Occipital lobe (tissue), 2 donors: Measurements from ENCODE around the gene GABRB2. TPM values are rescaled to one million over a fixed set of nuclear protein-coding genes. Genes with fewer than 3 reads are reported as not detected.

Source experiments
- DNase-seq: peaks from one replicate; lab custom pipeline; 2025; lab: John Stamatoyannopoulos, UW
- total RNA-seq: library from RNA; depleted of rRNA; stranded (reverse); fragments of >200 nt; gene quantifications from one replicate; pipeline ENCODE4 v1.2.3, GENCODE V29; 2014

GABRB2 gene
- total RNA-seq, 1 donor from 2014 or later: 98.1 TPM

DNA sequence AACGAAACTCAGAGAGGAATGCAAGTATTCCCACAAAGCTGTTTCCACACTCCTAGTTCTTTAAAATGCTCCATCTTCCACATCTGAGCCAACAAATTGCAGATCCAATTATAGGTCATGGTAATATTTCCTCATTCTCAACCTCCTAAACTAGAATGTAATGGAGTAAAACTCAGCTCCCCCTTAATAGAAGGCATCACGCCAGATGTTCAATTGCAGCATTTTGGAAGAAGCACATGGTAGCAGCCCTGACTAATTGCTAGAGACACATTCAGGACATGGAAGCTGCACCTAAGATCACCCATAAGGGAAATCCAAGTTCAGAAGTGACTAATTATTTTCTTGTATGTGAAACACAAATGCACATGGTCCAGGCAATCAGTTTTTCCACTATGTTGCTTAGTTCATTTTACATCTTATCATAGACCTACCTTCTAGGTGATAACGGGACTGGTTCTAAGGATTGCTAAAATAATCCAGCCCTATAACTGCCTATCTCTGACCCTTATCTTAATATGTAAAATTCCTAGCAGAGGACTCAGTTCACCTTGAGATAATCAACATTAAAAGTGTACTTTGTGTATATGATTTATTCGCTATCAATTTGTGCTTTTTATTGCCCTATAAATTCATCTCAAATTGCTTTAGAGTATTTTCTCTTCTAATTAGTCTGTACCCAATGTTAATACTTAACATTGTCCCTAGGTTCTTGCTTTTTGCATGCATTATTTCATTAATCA lies 75.1 kb downstream of the GABRB2 start:
- DNase-seq: no peak

DNA sequence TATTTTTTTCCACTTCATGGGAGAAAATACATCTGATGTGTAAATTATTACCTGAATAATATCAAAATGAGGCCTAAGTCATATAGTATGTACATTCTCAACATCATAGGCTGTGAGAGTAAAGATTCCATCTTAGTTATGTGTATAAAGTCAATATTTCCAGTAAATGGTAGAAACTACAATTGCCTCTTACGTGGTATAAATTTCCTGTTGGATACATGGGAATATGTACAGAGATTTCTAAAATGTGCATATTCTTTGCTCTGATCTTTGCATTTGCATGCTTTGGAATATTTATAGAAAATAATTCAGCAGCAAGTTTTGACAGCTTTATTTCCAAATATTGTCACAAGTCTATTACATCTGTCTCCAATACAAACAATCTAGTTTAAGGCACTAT lies 78.8 kb downstream of the GABRB2 start:
- DNase-seq: no peak

DNA sequence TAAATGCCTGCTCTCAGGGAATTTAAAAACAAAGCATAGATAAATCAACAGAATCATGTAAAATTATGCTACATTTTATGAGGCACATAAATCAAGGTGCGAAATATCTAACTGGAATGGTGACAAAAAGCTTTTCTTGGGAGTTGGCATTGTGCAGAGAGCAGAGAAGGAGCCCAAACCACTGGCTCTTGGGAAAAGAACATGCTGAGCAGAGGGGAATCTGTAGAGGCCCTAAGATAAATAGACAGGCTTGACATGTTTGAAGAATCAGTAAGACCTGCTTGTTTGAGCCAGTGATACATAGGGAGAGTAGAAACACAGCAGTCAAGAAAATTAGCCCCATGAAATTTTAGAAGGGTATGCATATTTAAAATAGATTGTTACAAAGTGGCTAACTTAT lies 85.8 kb downstream of the GABRB2 start:
- DNase-seq: no peak

- no peak for DNase-seq
These were observed 99.9 kb downstream of the GABRB2 start for GRCh38 chr5:161446655-161447054.

- DNase-seq: no peak
These were observed 104.1 kb downstream of the GABRB2 start for GRCh38 chr5:161442471-161442870.

DNA sequence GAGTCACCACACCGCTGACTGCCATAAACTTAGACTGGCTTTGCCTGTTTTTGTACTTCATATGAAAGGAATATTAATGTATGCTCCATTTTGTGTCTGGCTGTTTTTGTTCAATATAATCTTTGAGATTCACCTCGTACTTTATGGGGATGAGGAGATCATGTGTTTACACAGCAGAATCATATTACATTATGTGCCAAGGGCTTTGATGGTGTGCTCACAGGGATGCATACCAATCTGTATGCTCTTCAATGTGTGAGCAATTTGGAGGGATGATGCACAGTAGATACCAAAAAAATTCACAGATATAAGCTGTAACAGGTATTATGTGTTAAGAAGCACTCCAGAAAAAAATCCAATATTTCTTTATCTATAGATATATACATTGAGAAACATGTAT lies 113.7 kb downstream of the GABRB2 start:
- no peak for DNase-seq

- no peak for DNase-seq
These were observed 114.6 kb downstream of the GABRB2 start for GRCh38 chr5:161431963-161432362.

GRCh38 chr5:161421067-161421466 lies 125.5 kb downstream of the GABRB2 start:
- no peak for DNase-seq

DNA sequence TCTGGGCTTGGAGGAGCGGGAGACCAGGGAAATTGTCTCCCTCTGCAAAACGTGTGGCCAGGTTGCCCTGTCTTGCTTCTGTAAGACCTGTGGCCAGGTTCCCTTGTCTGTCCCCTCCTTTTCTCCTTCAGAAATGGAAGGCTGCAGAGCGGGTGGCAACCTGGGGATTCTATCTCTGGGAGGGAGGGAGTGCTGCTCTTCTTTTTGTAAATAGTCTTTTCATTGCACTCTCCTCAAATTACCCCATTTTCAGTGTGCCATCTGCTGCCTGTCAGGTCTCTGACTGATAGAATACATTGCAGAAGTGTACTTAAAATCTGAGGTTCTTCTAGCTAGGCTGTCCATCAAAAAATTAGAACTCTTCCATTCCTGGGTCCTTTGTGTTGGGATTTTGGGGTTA lies 126.0 kb downstream of the GABRB2 start:
- DNase-seq: no peak

GRCh38 chr5:161414896-161415295 lies 131.6 kb downstream of the GABRB2 start:
- DNase-seq: no peak

DNA sequence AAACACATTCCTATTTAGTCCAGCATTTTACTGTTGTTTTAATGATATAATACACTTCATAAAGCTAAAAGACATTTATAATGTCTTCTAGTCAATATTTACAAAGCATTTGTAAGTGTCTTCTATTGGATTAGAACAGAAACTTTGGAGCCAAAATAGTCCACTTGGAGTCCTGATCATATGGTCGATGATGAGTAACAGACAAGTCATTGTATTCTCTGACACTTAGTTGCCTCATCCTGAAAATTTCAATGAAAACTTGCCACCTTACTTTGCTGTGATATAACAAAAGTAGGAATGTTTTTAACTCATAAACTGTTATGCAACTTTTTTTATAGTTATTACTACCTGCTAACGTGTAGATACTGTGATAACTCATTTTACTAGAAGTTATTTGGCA lies 132.5 kb downstream of the GABRB2 start:
- DNase-seq: no peak

GRCh38 chr5:161412792-161413191 lies 133.7 kb downstream of the GABRB2 start:
- no peak for DNase-seq

DNA sequence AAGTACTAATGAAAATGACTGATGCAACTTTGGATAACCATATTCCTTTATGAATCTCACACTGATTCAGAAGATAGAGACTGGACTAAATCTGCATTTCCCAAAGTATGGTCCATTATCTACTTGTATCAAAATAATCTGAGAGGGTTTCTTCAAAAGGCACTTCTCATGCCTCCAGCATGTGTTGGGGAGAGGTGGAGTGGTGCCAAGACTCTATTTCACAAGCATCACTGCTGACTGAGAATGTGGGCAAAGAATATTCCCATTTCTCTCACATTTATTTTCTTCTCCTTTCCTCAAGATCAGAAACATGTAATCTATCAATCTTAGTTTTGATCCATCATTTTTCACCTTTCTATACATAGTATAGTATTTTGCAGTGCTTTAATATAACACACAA lies 135.4 kb downstream of the GABRB2 start:
- no peak for DNase-seq

GRCh38 chr5:161410640-161411039 lies 135.9 kb downstream of the GABRB2 start:
- DNase-seq: peak; percentile 7

DNA sequence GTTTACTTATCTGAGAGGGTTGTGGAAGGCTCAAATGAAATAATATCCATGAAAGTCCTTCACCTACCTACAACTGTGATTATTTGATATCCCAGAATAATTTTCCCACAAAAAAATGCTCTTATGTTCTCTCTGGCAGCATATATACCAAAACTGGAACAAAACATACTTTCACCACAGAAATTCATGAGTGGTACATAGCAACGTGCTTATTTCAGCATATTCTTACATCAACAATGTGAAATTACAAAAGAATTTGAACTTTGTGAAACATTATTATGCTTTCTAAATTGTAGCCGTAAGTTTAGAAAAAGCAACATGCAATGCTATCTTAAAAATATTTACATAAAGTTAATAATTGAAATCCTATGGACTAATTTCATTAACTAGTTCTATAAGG lies 137.1 kb downstream of the GABRB2 start:
- no peak for DNase-seq

DNA sequence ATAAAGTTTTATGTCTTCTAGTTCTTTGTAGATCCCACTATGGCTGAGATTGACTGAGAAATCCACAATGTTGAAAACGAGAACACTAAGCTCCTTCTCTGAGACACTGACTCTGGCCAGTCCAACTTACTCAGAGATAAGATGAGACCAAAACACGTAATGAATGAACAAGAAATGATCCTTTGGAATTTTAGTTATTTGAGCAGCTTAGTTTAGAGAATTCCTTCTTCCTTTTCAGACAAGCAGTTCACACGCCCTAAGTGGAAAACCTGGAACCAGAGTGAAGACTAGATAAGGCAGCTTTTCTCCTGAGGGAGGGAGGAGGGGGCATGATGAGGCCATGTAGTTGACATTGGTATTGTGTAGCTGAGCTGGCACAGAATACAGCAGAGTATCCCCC lies 139.6 kb downstream of the GABRB2 start:
- DNase-seq: no peak

- no peak for DNase-seq
These were observed 142.5 kb downstream of the GABRB2 start for GRCh38 chr5:161403996-161404395.

- DNase-seq: no peak
These were observed 143.4 kb downstream of the GABRB2 start for GRCh38 chr5:161403121-161403520.

DNA sequence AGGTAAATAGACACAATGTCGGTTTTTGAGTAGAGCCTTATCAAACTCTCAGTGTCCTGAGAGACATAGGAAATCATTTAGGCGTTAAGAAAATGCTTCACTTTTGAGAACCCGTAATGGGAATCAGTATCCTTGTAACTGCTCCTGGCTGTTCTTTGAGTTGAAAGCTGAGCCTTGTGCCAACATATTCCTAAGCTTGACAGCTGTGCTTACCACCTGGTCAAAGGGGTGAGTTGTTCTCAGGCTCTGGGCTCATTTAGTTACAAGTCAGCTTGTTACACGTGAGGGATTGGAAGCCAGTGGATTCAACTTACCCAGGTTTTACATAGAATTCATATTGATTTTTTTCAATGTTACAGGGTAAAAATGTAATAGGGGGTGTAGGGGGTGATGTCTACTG lies 145.9 kb downstream of the GABRB2 start:
- DNase-seq: no peak

GRCh38 chr5:161399996-161400562 lies 146.4 kb downstream of the GABRB2 start:
- no peak for DNase-seq

GRCh38 chr5:161397448-161397847 lies 149.1 kb downstream of the GABRB2 start:
- DNase-seq: no peak

GRCh38 chr5:161396171-161396570 lies 150.4 kb downstream of the GABRB2 start:
- DNase-seq: no peak

- DNase-seq: no peak
These were observed 154.8 kb downstream of the GABRB2 start for GRCh38 chr5:161391724-161392123.

DNA sequence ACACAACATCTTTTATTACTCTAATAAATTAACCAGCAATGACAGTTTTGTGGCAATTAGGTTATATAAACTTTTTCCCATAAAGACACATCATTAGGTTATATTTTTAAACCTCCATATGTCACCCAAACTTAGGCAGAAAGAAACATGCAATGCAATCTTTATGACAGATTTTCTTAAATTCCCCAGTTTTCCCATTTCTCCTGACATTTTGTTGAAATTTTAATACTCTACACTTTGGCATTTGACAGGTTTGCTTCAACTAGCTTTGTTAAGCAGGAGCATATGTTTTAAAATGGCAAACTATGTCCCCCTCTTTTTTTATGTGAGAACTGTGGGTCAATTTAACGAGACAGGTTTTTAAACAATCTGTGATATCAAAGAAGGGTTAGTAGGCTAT lies 155.5 kb downstream of the GABRB2 start:
- DNase-seq: no peak
